ENCODE results near the gene PRDM5.

Gene PRDM5

DNA sequence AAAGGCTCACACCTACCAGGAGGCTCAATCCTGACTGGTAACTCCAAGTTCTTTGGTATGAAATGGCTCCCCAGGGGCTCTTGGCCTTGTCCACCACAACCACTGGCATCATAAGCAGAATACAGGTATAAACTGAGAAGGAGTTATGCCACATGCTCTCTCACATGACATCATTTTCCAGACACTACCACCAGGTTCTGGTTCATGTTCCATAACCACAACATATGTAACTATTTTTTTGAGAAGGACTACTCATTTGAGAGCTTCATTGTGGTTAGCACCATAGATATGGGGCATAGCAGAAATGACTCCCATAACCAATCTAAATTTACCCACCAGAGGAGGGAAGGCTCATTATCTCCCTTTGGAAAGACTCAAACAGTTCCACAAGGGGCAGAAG lies 19.6 kb downstream of the PRDM5 start:
- DNase-seq = no peak

DNA sequence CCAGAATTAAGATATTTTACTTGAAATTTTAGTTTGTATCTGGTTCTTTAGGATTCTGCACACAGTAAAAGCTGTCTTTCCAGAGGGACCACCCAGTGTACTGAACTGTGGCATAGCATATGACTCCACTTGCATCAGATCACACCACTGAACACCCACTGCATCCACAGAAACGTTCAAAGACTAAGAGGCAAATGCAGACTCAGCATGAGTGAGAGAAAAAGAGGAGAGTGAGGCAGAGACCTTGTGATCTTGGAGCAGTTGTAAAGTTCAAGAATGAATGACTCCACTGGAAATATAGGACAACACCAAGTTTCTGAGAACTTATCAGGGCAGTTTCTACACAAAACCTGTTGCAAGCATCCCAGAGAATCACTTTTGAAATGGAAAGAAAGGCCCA lies 20.8 kb downstream of the PRDM5 start:
- no peak for DNase-seq

DNA sequence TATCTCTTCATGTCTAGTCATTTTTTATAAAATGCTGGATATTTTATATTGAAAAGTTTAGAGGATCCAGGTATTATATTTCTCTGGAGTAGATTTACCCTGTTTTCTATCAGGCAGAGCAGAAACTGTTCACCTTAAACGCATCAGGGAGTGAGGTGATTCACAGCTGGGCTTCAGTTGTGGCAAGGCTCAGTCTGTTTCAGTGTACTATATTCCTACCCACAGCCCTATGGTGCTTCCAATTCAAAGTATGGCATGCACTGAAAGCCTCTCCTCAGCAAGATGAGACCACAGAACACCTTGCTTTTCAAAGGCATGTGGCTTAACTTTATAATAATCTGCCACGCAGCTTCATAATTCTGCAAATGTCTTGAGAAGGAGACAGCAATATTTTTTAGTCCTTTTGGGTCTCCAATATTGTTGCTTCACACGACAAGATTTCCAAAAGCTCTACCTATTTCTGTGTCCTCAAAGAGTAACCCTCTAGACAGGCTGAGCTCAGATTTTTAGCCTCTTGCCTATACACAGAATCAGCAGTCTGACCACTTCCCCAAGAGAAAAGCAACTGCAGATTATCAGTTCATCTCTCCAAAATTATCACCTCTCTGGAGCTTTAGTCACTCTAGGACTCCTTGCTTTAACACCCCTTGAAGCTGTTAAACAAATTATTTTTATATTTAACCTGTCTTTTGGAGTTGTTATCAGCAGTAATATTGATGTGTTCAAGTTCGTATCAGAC lies 24.4 kb downstream of the PRDM5 start:
- DNase-seq = no peak

DNA sequence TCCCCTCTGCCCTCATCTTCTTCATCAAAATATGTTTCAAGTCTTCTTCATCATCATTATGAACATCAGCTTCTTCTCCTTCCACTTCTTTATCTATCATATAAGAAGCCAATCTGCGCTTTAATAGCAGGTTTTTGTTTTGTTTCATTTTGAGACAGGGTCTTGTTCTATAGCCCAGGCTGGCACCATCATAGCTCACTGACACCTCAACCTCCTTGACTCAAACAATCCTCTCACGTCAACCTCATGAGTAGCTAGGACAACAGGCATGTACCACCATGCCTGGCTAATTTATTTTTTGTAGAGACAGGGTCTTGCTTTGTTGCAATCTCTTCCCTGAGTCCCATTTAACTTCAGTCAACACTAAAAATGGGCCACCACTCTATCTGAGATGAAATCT lies 27.0 kb downstream of the PRDM5 start:
- no peak for DNase-seq

DNA sequence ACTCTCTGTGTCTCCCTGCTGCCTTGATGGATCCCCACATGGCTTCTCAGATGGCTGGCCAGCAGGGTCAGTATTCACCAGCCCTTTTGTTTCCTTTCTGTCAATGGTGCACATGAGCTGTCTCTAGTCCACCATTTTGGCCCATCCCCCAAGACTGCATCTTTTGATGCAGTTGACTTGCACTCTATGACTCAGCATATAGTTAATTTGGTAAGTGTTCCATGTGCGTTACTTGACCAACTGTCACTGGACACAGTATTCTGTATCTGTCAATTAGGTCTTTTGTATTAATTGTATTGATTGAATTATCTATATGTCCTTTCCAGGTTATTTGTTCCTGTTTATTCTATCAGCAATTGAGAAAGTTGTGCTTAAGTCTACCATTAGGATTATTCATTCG lies 29.2 kb downstream of the PRDM5 start:
- no peak for DNase-seq

DNA sequence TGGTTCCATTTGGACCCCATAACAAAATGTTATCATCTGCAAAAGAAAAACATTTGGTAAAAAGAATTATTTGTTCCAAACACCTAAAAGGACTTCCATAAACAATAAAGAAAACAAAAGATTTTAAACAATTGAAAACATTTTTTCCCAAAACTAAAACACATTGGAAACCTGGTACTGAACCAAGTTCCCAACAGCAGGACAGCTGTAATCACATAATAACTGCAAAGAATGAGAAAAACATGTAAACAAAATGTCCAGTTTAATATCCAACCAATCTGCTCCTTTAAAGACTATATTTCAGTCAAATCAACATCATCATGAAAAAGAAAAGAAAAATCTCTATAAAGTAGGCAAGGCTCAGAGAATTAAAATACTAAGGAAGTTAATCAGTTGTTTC lies 36.3 kb downstream of the PRDM5 start:
- DNase-seq = no peak

DNA sequence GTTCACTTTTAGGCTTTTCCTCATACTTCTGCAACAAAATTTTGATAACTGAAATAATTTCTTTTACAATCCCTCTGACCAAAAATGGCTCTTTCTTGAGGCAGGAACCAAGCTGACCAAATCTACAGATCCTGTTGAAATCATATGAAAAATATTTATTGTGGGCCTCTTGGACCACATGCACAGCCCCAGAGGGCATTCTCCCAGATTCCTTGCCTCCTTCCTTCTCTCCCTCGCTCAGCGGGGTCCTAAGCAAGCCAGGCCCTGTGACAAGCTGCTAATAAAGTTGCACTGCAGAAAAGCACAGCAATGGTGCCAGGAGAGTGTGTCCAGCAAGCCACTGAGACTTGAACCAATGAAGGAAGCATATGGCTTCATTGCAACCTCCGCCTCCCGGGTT lies 40.7 kb downstream of the PRDM5 start:
- no peak for DNase-seq

DNA sequence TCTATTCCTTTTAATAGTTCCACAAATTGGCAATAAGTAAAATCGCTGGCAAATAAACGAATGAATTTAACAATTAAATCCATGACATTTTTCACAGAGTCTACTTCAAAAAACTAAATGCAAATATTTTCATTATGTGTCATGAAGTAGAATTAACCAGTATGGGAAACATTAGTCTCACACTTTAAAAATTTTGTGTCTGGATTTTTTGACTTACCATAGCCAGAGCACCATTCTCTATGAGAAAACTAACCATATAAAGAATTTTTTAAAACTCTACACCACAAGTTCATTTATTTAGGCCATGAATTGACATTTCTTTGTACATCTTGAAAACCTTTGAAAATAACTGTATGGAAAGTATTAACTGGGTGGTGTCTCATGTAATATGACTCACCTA lies 41.2 kb downstream of the PRDM5 start:
- no peak for DNase-seq

DNA sequence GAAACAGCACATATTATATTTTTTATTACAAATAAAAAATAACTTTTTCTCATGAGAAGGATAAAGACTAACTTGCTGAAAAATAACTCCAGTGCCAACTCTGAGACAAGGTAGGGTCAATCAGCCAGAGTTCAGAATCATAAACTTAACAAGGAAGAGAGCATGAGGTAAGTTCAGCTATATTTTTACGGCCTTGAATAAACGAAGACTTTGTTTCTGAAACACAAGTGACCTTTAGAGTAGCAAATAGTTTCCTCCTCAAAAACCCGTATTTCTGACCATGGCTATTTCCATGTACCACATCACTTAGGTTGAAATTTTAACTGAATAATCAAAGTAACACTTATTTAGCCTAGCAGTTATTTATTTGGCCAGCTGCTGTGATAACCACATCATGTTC lies 45.5 kb downstream of the PRDM5 start:
- no peak for DNase-seq

DNA sequence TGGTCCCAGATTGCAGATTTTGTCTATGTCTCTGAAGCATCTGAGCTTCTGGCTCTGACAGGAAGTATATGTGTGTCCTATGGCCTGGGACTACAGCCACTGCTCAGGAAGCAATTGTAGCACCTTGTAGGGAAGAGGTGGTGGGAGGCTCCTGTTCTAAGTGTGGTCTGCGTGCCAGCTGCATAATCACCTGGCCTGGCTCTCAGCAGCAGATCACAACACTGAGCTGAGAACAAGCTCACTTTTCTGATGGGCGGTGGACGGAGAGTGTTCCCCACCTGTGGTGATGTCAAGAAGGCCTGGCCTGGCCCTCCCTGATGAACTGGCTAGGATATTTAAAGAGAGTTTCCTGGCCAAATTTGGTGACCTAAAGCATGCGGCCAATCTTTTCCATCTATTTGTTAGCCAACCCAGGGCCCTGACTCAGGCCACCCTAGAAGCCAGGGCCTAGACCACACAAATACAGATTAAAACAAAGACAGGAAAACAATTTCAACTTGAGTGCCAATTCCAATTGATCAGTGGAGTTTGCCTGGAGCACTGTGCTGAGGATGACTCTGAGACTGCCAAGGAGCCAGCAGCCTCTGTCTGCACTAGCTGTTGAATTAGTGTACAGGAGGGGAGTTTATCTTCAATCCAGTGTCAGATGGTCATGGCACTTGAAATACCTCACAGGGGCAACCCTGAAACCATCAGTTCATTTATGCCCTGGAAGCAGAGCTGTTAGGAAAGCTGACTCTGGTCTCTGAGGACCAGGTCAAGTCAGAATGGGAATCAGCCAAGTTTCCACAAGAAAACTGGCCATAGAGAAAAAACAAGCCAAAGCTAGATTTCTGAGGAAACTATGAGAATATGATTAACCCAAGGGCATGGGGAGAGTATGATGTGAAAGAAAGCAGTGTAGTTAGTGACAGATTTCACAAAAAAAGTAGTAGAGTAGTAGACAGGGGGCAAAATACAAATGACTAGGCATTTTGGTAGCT lies 47.4 kb downstream of the PRDM5 start:
- DNase-seq = no peak

DNA sequence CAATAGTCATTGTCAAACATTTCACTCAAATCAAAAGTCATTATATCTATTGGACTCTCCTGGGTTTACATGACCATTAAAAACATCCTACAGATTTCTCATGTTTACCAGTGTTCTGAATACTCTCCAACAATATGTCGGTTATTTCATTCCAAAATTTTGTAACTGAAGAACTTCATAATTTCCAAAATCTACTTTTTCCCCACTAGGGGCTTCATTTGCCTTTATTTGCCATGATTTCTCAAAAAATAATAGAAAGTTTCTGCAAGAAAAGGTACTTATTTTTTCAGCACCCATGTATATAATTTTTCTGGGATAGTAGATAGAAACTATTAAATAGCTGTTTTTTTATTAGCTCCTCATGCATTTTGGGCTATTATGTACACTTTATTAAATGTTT lies 49.0 kb downstream of the PRDM5 start:
- DNase-seq = no peak

DNA sequence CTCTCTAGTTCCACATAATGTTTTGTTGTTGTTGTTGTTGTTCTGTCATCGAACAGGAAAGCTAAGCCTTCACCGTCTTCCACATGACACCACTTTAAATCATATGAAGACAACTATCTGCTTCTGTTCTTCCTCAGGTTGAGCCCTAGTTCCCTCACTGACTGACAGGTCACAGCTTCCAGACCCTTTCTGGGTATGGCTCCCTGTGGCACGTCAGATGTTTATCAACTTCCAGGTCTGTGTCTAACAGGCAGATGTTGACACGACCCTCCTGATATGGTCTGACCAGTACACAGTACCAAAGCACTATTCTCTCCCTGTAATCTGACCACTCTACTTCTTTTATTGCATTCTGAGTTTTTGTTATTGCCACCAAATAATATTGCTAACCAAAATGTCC lies 51.4 kb downstream of the PRDM5 start:
- DNase-seq = no peak

DNA sequence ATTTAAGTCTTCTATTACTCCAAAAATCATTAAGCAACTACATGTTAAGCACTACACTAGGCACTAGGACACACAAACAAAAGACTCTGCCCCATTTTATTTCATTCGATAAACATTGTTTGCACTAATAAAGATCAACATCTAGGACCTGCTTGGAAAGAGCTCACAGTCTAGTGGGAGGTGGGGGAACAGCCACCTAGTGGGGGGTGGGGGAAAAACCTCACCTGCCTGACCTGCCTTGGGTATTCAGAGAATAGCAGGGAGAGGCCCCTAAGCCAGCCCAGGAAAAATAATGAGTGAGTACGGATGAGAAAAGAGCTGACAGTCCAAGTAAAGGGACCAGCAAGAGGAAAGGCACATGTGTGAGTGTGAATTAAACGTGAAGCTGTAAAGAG lies 52.2 kb downstream of the PRDM5 start:
- DNase-seq = no peak

DNA sequence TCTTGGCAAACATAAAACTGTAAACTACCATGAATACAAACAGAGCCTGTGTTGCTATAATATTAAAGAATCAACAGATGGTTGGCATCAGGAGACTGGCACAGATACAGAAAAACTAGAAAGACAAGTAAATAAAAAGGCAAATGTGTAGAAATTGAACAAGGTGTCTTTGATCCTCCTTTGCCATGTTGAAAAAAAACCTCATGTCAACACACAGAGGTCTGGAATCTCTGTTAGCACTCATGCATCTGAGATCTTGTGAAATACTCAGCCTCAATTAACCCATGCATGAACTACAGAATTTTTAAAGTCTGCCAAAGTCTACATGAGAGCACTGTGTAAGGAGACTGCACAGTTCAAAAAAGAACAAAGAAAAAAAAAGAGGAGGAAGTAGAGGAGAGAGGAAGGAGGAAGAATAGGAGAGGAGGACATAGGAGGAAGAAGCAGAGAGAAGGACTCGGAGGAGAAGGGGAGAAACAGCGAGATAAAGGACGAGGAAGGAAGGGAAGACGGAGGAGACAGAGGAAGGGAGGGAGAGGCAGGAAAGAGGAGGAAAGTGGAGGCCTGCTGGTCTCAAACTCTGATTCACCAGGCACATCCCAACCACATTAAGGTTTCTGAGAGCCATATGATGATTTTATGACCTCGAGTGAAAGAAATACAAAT lies 52.8 kb downstream of the PRDM5 start:
- no peak for DNase-seq

DNA sequence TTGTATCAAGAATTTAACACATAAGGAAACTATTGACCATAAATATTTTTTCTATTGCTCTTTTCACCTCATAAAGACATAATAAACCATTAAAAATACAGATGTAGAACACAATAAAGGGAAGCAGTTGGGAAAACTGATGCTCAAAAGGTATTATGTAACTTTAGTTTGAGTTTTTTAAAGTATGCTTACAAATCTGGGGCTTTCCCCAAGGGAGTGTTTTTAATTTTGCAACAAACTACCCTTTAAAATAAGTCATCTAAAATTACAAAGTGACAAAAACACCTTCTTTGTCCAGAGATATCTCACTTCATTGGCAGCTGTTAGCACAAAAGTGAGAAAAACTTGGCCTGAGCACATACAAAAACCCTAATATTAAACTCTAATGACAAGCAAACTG lies 55.0 kb downstream of the PRDM5 start:
- no peak for DNase-seq

DNA sequence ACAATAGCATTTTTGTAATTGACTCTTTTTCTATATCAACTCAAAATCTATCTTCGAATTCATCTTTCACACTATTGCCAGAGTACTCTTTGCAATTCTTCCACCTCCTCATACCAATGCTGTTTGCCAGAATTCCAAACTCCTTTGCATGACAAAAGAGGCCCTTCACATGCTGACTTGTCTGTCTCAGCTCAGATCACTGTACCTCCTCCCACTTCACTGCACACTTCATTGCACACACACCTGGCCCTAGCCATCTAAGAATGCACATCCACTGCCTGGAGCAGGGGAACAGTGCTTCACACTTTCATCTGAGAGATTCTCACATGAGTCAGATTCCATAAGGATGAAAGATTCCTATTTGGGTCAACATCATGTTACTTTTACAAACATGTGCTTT lies 56.5 kb downstream of the PRDM5 start:
- no peak for DNase-seq

DNA sequence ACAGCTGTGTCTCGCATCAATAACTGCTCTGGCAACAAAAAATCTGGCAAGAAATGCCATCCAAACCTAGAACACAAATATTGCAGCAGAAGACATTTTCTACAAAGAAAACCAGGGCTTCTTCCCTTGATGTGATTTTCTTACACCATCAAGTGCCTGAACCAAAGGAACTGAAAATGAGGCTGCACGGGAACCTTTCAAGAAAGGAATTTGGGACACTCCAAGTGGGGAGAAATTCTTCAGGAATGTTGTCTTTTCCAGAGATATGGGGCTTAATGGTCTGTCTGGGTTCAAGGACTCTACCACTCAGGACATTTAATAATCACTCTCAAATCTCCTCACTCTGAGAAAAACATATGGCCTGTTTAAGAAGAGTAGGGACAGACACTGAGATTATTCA lies 57.6 kb downstream of the PRDM5 start:
- DNase-seq = no peak

DNA sequence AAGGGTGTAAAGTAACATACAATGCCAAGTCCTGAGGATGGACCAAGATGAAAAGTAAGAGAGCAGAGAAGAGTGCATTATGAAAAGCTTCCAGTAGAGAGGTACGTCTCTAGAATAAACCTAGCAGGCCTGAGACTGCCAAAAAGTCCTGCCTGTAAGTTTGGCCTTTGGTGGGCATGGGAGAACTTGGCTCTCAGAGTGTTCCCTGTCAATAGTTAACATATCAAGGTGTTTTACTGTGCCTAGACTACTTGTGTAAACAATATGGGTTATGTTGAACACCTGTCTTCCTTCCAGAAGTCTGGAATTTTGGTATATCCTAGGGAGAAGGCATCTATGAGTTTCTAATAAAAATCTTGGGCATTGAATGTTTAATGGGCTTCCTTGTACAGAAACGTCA lies 60.1 kb downstream of the PRDM5 start:
- DNase-seq = no peak

DNA sequence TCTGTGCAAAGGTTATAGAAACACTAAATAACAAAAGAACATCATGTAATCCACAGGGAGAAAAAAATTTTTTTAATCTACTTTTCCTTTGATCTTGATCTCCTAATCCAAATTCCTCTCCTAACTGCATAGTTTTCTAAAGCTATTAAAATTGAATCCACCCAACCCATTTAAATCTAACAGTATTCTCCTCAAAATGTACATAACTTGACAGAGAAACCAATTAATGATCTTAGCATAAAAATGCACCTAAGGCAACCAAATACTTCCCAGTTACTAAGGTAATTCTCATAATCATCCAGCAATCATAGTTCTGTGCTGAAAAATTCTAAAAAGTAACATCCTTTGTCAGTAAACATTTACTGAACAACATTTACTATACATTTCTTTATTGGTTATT lies 60.7 kb downstream of the PRDM5 start:
- DNase-seq = no peak

DNA sequence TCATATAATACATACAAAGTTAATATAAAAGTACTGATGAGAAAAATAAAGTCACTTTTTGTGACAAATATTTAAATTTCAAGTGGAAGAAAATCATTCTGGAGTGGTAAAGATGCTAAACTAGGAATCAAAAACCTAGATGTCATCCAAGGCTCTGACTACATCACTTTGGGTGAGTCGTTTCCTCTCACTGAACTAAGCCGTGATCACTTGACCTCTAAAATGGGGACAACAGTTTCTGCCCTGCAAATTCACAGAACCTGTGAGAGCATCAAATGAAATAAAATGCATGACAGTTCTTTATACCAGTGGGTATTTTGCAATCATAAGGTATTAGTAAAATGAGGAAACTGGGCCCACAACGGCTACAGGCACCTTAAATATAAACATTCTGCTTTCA lies 63.8 kb downstream of the PRDM5 start:
- no peak for DNase-seq

DNA sequence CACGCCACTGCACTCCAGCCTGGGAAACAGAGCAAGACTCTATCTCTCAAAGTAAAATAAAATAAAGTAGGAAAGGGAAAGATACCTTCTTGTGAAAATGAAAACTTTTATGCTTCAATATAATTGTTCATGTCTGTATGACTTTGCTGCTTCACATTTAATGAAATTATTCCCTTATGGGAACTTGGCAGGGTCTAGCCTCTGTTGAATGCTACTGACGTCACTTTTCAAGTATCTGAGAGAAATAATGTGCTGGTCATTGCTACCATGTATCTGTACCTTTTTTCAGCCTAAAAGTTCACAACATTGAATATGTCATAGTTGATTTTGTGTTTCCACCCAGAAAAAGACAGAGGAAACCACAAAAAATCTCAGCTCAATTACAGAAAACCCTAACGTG lies 65.2 kb downstream of the PRDM5 start:
- DNase-seq = no peak

DNA sequence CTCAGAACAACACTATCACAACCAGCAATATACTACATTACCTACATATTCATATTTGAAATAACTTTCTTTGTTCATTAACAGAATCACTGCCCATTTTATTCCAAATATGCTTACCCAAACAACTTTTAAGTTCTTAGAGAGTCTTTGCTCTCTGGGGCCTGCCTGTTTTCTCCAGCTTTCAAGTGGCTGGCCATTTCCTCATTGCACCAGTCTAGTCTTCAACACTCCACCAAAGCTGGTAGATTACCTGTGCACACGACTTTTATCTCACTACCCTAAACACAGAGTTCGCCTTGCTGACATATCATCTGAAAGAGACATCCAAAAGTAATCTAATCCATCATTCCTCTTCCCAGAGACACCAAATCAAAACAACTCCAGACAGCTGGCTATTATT lies 66.2 kb downstream of the PRDM5 start:
- DNase-seq = no peak

DNA sequence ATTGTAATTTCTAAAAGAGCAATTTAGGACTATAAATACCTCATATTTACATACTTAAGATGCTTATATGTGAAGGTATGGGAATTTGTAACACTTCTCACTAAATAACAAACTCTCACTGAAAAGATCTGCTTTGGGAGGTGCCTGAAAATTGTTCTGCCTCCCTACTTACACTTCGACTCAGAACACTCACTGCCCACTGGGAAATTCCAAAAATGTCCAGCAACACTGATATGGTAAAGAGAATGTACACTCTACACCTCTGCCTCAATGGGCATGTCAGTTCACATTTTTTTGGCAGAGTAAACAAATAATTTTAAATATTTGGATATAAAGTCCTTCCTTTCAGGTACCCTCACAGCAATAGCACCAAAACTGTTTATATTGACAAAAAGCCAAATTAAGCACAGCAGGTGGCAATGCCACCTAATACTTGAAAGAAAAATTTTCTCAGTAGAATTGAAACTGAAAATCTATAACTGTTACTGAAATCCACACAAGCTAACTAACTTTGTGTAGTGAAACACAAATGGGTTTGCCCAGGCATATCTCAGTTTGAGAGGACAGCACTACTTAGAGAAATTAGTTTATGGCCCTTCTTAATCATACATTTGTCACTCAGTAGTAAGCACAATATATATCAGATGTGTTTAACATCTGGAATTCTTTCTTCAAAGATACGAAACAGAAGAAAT lies 67.1 kb downstream of the PRDM5 start:
- no peak for DNase-seq
